ENCODE results near the gene BACH2.

Gene BACH2

DNA sequence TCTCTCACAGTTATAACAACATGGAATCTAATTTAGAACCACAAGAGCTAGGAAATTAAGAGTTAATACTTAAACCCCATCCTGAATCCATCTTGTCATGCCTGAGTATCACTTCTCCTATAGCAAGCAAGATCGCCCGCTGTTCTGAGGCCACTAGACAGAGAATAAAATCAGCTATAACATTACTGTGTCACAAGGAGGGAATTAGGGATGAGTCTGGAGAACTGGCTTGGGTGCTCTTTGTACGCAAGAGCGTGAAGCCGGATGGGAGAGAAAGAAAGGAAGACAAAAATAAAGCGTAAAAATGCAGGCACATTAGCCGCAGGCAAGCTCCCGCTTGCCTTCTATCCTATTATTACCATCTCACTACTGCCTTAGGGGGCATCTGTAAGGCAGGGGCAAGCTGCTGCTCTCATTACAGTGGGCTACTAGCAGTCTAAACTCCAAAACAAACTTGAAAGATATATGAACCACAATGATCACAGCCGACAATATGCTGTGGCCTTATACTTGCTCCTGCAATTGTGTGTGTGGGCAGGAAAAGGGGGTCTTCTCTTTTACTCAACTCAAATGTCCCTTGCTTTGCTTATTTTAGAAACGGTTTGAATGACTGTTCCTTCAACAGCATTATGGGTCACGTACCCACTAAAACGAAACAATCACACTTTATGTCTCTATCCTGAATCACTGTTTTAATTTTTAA is 320.5 kb downstream of the BACH2 start:
- WGBS, 2 donors (ENCODE audit: extremely low coverage in 2 of 2, insufficient read length in 2 of 2, insufficient replicate concordance in 1 of 2) = no CpG with 5 or more reads among the region's 12 CpGs
- Histone ChIP-seq H3K23ac (ENCODE audit: low read depth, low read length, poor library complexity) (no peak overlapping the region), H3K79me1 (ENCODE audit: low read depth, low read length) (no peaks in the 10 kb centered on the region), H3K4me2 (ENCODE audit: insufficient read depth, low read length, poor library complexity, severe bottlenecking) (no peak overlapping the region), H2AFZ (ENCODE audit: low read length) (no peak overlapping the region), H2BK15ac (ENCODE audit: low read length) (no peak overlapping the region), H3K18ac (ENCODE audit: low read length) (no peak overlapping the region), H2AK5ac (ENCODE audit: low read depth, low read length) (no peak overlapping the region), H2BK120ac (ENCODE audit: low read depth, low read length) (no peak overlapping the region), H3K36me3 (replicated peaks in 1 of 2; ENCODE audit: control insufficient read depth in 2 of 2, insufficient read depth in 2 of 2, low read length in 2 of 2) (no peaks in the 10 kb centered on the region), H3K4me1 (ENCODE audit: control insufficient read depth in 2 of 2, insufficient read depth in 1 of 2, low read depth in 1 of 2, low read length in 2 of 2) (peaks cover 13 to 23% of the 10 kb centered on the region in 2 donors), H3K9ac (ENCODE audit: low read depth, low read length, poor library complexity) (no peak overlapping the region), H3K27me3 (ENCODE audit: control insufficient read depth in 3 of 3, insufficient read depth in 3 of 3, low read depth in 1 of 3, low read length in 3 of 3) (no peaks in the 10 kb centered on the region), H3K27ac (replicated peaks; ENCODE audit: low read length) (no peak overlapping the region), H3K9me3 (replicated peaks in 1 of 2; ENCODE audit: control insufficient read depth in 2 of 2, insufficient read depth in 1 of 2, low read depth in 1 of 2, low read length in 2 of 2) (no peaks in the 10 kb centered on the region), H4K91ac (ENCODE audit: low read depth, low read length, poor library complexity) (no peak overlapping the region), H2BK5ac (ENCODE audit: low read length) (no peak overlapping the region), H2BK12ac (ENCODE audit: low read length) (no peak overlapping the region), H3K4me3 (ENCODE audit: low read length in 2 of 2) (no peak overlapping the region), H3K4ac (ENCODE audit: low read length) (no peak overlapping the region), H3K14ac (ENCODE audit: low read length) (no peak overlapping the region), H4K8ac (ENCODE audit: low read depth, low read length) (no peak overlapping the region)
- no peak for DNase-seq (ENCODE audit: low spot score)

DNA sequence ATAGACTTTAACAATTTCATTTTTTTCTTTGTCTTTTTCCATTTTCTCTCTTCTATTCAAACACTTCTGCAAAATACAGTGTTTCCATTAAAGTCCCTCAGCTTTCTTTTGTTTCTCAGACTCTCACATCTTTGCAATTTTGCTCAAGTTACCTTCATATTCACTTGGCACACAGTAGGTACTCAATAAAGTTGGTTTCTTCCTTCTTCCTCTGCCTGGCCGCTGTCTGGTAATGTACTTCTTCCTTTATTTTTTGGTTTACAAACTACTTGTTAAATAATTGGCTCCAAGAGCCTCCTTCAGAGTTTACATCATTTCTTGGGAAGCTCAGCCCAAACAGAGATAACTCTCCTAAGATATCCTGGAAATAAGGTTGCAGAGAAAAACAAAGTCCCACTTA is 321.3 kb downstream of the BACH2 start:
- Histone ChIP-seq H3K36me3 (replicated peaks in 1 of 2; ENCODE audit: control insufficient read depth in 2 of 2, insufficient read depth in 2 of 2, low read length in 2 of 2) (no peaks in the 10 kb centered on the region), H3K4me3 (ENCODE audit: low read length in 2 of 2) (no peak overlapping the region), H3K18ac (ENCODE audit: low read length) (no peak overlapping the region), H2BK5ac (ENCODE audit: low read length) (no peak overlapping the region), H4K8ac (ENCODE audit: low read depth, low read length) (no peak overlapping the region), H2AK5ac (ENCODE audit: low read depth, low read length) (no peak overlapping the region), H2BK15ac (ENCODE audit: low read length) (no peak overlapping the region), H3K4me2 (ENCODE audit: insufficient read depth, low read length, poor library complexity, severe bottlenecking) (no peak overlapping the region), H2BK120ac (ENCODE audit: low read depth, low read length) (no peak overlapping the region), H3K9ac (ENCODE audit: low read depth, low read length, poor library complexity) (no peak overlapping the region), H3K4ac (ENCODE audit: low read length) (no peak overlapping the region), H3K23ac (ENCODE audit: low read depth, low read length, poor library complexity) (no peak overlapping the region), H3K4me1 (ENCODE audit: control insufficient read depth in 2 of 2, insufficient read depth in 1 of 2, low read depth in 1 of 2, low read length in 2 of 2) (peaks cover 15 to 23% of the 10 kb centered on the region in 2 donors), H2AFZ (ENCODE audit: low read length) (no peak overlapping the region), H3K14ac (ENCODE audit: low read length) (no peak overlapping the region), H2BK12ac (ENCODE audit: low read length) (no peak overlapping the region), H3K9me3 (replicated peaks in 1 of 2; ENCODE audit: control insufficient read depth in 2 of 2, insufficient read depth in 1 of 2, low read depth in 1 of 2, low read length in 2 of 2) (no peaks in the 10 kb centered on the region), H4K91ac (ENCODE audit: low read depth, low read length, poor library complexity) (no peak overlapping the region), H3K27me3 (ENCODE audit: control insufficient read depth in 3 of 3, insufficient read depth in 3 of 3, low read depth in 1 of 3, low read length in 3 of 3) (no peaks in the 10 kb centered on the region), H3K79me1 (ENCODE audit: low read depth, low read length) (no peaks in the 10 kb centered on the region), H3K27ac (replicated peaks; ENCODE audit: low read length) (no peak overlapping the region)
- no CpG with 5 or more reads among the region's 1 CpG for WGBS, 2 donors (ENCODE audit: extremely low coverage in 2 of 2, insufficient read length in 2 of 2, insufficient replicate concordance in 1 of 2)
- no peak for DNase-seq (ENCODE audit: low spot score)

DNA sequence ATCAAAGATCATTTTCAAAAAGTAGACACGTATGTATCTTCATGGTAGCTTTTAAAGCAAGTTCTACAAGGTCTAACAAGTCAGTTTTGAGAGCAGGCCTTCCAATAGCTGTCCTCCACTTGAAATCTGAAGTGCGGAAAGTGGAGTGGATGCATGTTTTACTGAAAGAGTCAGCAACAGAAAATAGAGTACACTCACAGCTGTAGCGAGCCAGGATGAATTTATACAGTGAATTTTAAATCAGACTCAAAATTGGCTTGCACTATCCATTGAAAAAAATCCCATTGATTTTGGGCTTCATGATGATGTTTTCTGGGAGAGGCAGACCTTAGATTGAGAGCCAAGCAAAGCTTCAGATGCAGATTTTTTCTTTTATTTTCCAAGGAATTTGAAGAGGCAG is 321.8 kb downstream of the BACH2 start:
- Histone ChIP-seq H3K36me3 (replicated peaks in 1 of 2; ENCODE audit: control insufficient read depth in 2 of 2, insufficient read depth in 2 of 2, low read length in 2 of 2) (no peaks in the 10 kb centered on the region), H3K9me3 (replicated peaks in 1 of 2; ENCODE audit: control insufficient read depth in 2 of 2, insufficient read depth in 1 of 2, low read depth in 1 of 2, low read length in 2 of 2) (no peaks in the 10 kb centered on the region), H4K8ac (ENCODE audit: low read depth, low read length) (no peak overlapping the region), H3K27ac (replicated peaks; ENCODE audit: low read length) (no peak overlapping the region), H3K18ac (ENCODE audit: low read length) (no peak overlapping the region), H2AFZ (ENCODE audit: low read length) (no peak overlapping the region), H3K9ac (ENCODE audit: low read depth, low read length, poor library complexity) (no peak overlapping the region), H3K79me1 (ENCODE audit: low read depth, low read length) (no peaks in the 10 kb centered on the region), H2BK5ac (ENCODE audit: low read length) (no peak overlapping the region), H3K4ac (ENCODE audit: low read length) (no peak overlapping the region), H2BK15ac (ENCODE audit: low read length) (no peak overlapping the region), H2BK12ac (ENCODE audit: low read length) (no peak overlapping the region), H2AK5ac (ENCODE audit: low read depth, low read length) (no peak overlapping the region), H2BK120ac (ENCODE audit: low read depth, low read length) (no peak overlapping the region), H3K4me1 (ENCODE audit: control insufficient read depth in 2 of 2, insufficient read depth in 1 of 2, low read depth in 1 of 2, low read length in 2 of 2) (peaks cover 15 to 23% of the 10 kb centered on the region in 2 donors), H3K4me3 (ENCODE audit: low read length in 2 of 2) (no peak overlapping the region), H4K91ac (ENCODE audit: low read depth, low read length, poor library complexity) (no peak overlapping the region), H3K27me3 (ENCODE audit: control insufficient read depth in 3 of 3, insufficient read depth in 3 of 3, low read depth in 1 of 3, low read length in 3 of 3) (no peaks in the 10 kb centered on the region), H3K23ac (ENCODE audit: low read depth, low read length, poor library complexity) (no peak overlapping the region), H3K4me2 (ENCODE audit: insufficient read depth, low read length, poor library complexity, severe bottlenecking) (no peak overlapping the region), H3K14ac (ENCODE audit: low read length) (no peak overlapping the region)
- no peak for DNase-seq (ENCODE audit: low spot score)
- no CpG with 5 or more reads among the region's 3 CpGs for WGBS, 2 donors (ENCODE audit: extremely low coverage in 2 of 2, insufficient read length in 2 of 2, insufficient replicate concordance in 1 of 2)

DNA sequence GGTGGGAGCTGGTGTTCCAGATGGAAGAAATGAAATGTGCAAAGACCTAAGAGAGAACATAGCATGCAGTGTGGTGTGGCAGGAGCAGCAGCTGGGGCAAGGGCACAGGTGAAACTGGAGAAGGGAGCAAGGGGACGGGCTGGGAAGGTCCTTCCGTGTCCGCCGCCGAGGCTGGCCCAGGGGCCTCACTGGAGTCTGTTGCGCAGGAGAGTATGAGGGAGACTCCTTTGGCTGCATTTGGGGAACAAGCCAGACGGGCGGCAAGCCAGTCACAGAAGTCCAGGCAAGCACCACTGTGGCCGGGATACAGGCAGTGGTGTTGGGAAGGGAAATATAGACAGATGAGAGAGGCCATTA is 324.6 kb downstream of the BACH2 start:
- no peaks in the 10 kb centered on the region for H3K27me3 ChIP-seq (ENCODE audit: control insufficient read depth in 3 of 3, insufficient read depth in 3 of 3, low read depth in 1 of 3, low read length in 3 of 3)
- no CpG with 5 or more reads among the region's 9 CpGs for WGBS, 2 donors (ENCODE audit: extremely low coverage in 2 of 2, insufficient read length in 2 of 2, insufficient replicate concordance in 1 of 2)
- no peak overlapping the region for H2BK120ac ChIP-seq (ENCODE audit: low read depth, low read length)
- H4K8ac ChIP-seq (ENCODE audit: low read depth, low read length) = no peak overlapping the region
- H3K27ac ChIP-seq (replicated peaks; ENCODE audit: low read length) = no peak overlapping the region
- peak overlapping the region; percentile 87 for H2BK15ac ChIP-seq (ENCODE audit: low read length)
- peak overlapping the region; percentile 31 for H3K9ac ChIP-seq (ENCODE audit: low read depth, low read length, poor library complexity)
- no peak overlapping the region for H2BK5ac ChIP-seq (ENCODE audit: low read length)
- no peaks in the 10 kb centered on the region for H3K9me3 ChIP-seq (replicated peaks in 1 of 2; ENCODE audit: control insufficient read depth in 2 of 2, insufficient read depth in 1 of 2, low read depth in 1 of 2, low read length in 2 of 2)
- no peak overlapping the region for H4K91ac ChIP-seq (ENCODE audit: low read depth, low read length, poor library complexity)
- H3K36me3 ChIP-seq (replicated peaks in 1 of 2; ENCODE audit: control insufficient read depth in 2 of 2, insufficient read depth in 2 of 2, low read length in 2 of 2) = no peaks in the 10 kb centered on the region
- H3K4me2 ChIP-seq (ENCODE audit: insufficient read depth, low read length, poor library complexity, severe bottlenecking) = no peak overlapping the region
- no peak overlapping the region for H3K4me3 ChIP-seq (ENCODE audit: low read length in 2 of 2)
- peak overlapping the region; percentile 12 for H3K23ac ChIP-seq (ENCODE audit: low read depth, low read length, poor library complexity)
- no peak overlapping the region for H2AFZ ChIP-seq (ENCODE audit: low read length)
- peak overlapping the region; percentile 31 for H2AK5ac ChIP-seq (ENCODE audit: low read depth, low read length)
- no peak overlapping the region for H3K4ac ChIP-seq (ENCODE audit: low read length)
- DNase-seq (ENCODE audit: low spot score) = no peak
- peak overlapping the region; percentile 60 for H3K14ac ChIP-seq (ENCODE audit: low read length)
- H3K79me1 ChIP-seq (ENCODE audit: low read depth, low read length) = no peaks in the 10 kb centered on the region
- H2BK12ac ChIP-seq (ENCODE audit: low read length) = no peak overlapping the region
- peaks cover 3 to 6% of the 10 kb centered on the region in 2 donors for H3K4me1 ChIP-seq (ENCODE audit: control insufficient read depth in 2 of 2, insufficient read depth in 1 of 2, low read depth in 1 of 2, low read length in 2 of 2)
- H3K18ac ChIP-seq (ENCODE audit: low read length) = peak overlapping the region; percentile 84
